HG03064 (cell line): Measurements from ENCODE around the gene AGXT.

ENCODE experiments used
- ATAC-seq: cut with Tn5 transposase; IDR thresholded peaks from one replicate; pipeline ENCODE4 v1.9.1; 2021; ENCODE audit warnings: low read depth; ENCODE audit not compliant: unreplicated experiment

AGXT gene

GRCh38 chr2:240868286-240869108, at the start of gene AGXT:
TSS of gene AGXT (plus strand) at chr2:240868824. CDS start at chr2:240868866, 42 bp downstream.
- no peak for ATAC-seq

- ATAC-seq: no peak
Observed at GRCh38 chr2:240819126-240819857, 49.3 kb upstream of the AGXT start.

GRCh38 chr2:240819858-240820606, 48.6 kb upstream of the AGXT start, which contains the start of gene KIF1A:
TSS of gene KIF1A (minus strand) at chr2:240820219. CDS start at chr2:240797752, 22,467 bp downstream.
- no peak for ATAC-seq

GRCh38 chr2:240820607-240821428, 47.8 kb upstream of the AGXT start:
- no peak for ATAC-seq

- no peak for ATAC-seq
Observed at GRCh38 chr2:240821429-240821778, 47.2 kb upstream of the AGXT start.

- ATAC-seq: no peak
Observed at GRCh38 chr2:240822280-240822847, 46.3 kb upstream of the AGXT start.

- ATAC-seq: no peak
Observed at GRCh38 chr2:240823449-240824336, 44.9 kb upstream of the AGXT start.

- ATAC-seq: no peak
Observed at GRCh38 chr2:240825476-240825875, 43.1 kb upstream of the AGXT start.

GRCh38 chr2:240831594-240832204, 36.9 kb upstream of the AGXT start:
- no peak for ATAC-seq

GRCh38 chr2:240832205-240832727, 36.4 kb upstream of the AGXT start:
- peak; percentile 78 for ATAC-seq

- no peak for ATAC-seq
Observed at GRCh38 chr2:240832921-240833494, 35.6 kb upstream of the AGXT start.

- ATAC-seq: no peak
Observed at GRCh38 chr2:240833724-240834285, 34.8 kb upstream of the AGXT start.

GRCh38 chr2:240834377-240834975, 34.1 kb upstream of the AGXT start:
- no peak for ATAC-seq

GRCh38 chr2:240835528-240835927, 33.1 kb upstream of the AGXT start:
- no peak for ATAC-seq

- ATAC-seq: no peak
Observed at GRCh38 chr2:240836781-240837467, 31.7 kb upstream of the AGXT start.

GRCh38 chr2:240837621-240838020, 31.0 kb upstream of the AGXT start:
- ATAC-seq: no peak
